Measurements from ENCODE around the gene XCR1. TPM values are rescaled to one million over a fixed set of nuclear protein-coding genes. Genes with fewer than 3 reads are reported as not detected.

Gene XCR1
- total and polyA plus RNA-seq, 2 donors (not counting 3 experiments of a cell fraction or from before 2014, with no cell fraction given), result not detected

DNA sequence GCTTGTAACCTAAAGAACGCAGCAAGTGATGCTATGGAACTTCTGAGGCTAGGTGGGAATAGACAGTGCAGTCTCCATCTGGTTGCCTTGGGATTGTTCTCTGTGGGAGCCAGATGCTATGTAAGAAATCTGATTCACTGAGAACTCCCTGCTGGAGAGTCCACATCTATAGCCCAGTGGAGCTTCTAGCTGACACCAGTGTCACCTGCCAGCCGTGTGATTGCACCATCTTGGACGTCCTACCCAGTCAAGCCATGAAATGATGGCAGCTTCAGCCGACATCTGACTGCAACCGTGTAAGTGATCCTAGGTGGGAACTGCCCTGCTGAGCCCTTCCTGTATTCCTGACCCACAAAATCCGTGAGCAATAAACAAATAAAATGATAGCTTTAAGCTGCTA, 19.2 kb downstream of the XCR1 start:
- no peak for DNase-seq (ENCODE audit: low read depth, low spot score)
- no peaks in the 10 kb centered on the region for H3K36me3 ChIP-seq (ENCODE audit: control insufficient read depth in 2 of 2, extremely low read depth in 1 of 2, insufficient read depth in 2 of 2, low read length in 2 of 2)
- POLR2A ChIA-PET, result no interaction called here
- H3K9ac ChIP-seq (replicated peaks; ENCODE audit: extremely low read depth, insufficient read depth, low read length), result no peak overlapping the region
- BruUV-seq (replicated peaks), result no TSS peak
- TF ChIP-seq, protein P1, sequence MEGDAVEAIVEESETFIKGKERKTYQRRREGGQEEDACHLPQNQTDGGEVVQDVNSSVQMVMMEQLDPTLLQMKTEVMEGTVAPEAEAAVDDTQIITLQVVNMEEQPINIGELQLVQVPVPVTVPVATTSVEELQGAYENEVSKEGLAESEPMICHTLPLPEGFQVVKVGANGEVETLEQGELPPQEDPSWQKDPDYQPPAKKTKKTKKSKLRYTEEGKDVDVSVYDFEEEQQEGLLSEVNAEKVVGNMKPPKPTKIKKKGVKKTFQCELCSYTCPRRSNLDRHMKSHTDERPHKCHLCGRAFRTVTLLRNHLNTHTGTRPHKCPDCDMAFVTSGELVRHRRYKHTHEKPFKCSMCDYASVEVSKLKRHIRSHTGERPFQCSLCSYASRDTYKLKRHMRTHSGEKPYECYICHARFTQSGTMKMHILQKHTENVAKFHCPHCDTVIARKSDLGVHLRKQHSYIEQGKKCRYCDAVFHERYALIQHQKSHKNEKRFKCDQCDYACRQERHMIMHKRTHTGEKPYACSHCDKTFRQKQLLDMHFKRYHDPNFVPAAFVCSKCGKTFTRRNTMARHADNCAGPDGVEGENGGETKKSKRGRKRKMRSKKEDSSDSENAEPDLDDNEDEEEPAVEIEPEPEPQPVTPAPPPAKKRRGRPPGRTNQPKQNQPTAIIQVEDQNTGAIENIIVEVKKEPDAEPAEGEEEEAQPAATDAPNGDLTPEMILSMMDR (IDR thresholded peaks at IDR 0.05; ENCODE audit: extremely low read depth in 1 of 2, insufficient read depth in 1 of 2, low read depth in 1 of 2, low read length in 2 of 2), result no peak
- TF ChIP-seq POLR2A (IDR thresholded peaks at IDR 0.05; ENCODE audit: low read depth, low read length) (no peak), FOS (IDR thresholded peaks at IDR 0.05; ENCODE audit: borderline replicate concordance, insufficient read depth, low read length) (no peak)
- H3K27ac ChIP-seq (ENCODE audit: insufficient read depth, low read depth, low read length), result no peak overlapping the region
- intact Hi-C loops (cut with micrococcal nuclease), result no loop called here
- dilution Hi-C loops (cut with MboI; ENCODE audit: extremely low pct_ligation_motif_present, low sequenced_read_pairs), result no loop called here
- H3K4me2 ChIP-seq (ENCODE audit: insufficient read depth, low read length), result no peak overlapping the region
- CTCF ChIA-PET, result no interaction called here
- H3K4me1 ChIP-seq (ENCODE audit: control insufficient read depth, extremely low read depth, insufficient read depth, low read length), result no peaks in the 10 kb centered on the region
- no peaks in the 10 kb centered on the region for H3K79me2 ChIP-seq (ENCODE audit: control insufficient read depth, insufficient read depth, low read length)
- H2AFZ ChIP-seq (ENCODE audit: low read depth, low read length), result no peak overlapping the region
- H3K9me3 ChIP-seq (replicated peaks; ENCODE audit: control insufficient read depth, insufficient read depth, low read length), result no peaks in the 10 kb centered on the region
- H3K4me3 ChIP-seq (replicated peaks in 1 of 3; ENCODE audit: insufficient read depth in 1 of 3, low read depth in 1 of 3, low read length in 3 of 3), result no peak overlapping the region
- peaks cover 0 to 2% of the 10 kb centered on the region in 2 experiments for H3K27me3 ChIP-seq (ENCODE audit: control insufficient read depth in 2 of 2, insufficient read depth in 2 of 2, low read length in 2 of 2)
- no peak for FAIRE-seq
- no peaks in the 10 kb centered on the region for H3K9me1 ChIP-seq (replicated peaks; ENCODE audit: control insufficient read depth, extremely low read depth, insufficient read depth, low read length)
- H4K20me1 ChIP-seq (replicated peaks; ENCODE audit: control insufficient read depth, extremely low read depth, insufficient read depth, low read length), result no peaks in the 10 kb centered on the region

DNA sequence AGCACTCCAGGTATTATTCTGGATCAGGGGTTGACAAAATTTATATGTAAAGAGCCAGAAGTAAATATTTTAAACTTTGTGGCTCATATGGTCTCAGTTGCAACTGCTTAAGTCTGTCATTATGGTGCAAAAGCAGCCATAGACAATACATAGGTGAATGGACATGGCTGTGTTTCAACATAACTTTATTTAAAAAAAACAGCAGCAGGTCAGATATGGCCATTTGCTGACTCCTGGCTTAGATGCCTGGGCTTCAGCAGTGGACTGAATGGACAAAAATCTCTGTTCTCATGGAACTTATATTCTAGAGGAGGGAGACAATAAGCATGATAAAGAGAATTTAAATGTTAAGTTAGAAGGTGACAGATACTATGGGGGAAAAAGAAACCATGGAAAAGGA, 20.0 kb downstream of the XCR1 start:
- POLR2A ChIA-PET, result no interaction called here

More for the DNA sequence above, 20.0 kb downstream of the XCR1 start:
- FAIRE-seq, result no peak
- no peaks in the 10 kb centered on the region for H3K79me2 ChIP-seq (ENCODE audit: control insufficient read depth, insufficient read depth, low read length)
- H3K4me2 ChIP-seq (ENCODE audit: insufficient read depth, low read length), result no peak overlapping the region
- intact Hi-C loops (cut with micrococcal nuclease), result no loop called here
- no peaks in the 10 kb centered on the region for H3K4me1 ChIP-seq (ENCODE audit: control insufficient read depth, extremely low read depth, insufficient read depth, low read length)
- H3K9me3 ChIP-seq (replicated peaks; ENCODE audit: control insufficient read depth, insufficient read depth, low read length), result no peaks in the 10 kb centered on the region
- H3K4me3 ChIP-seq (replicated peaks in 1 of 3; ENCODE audit: insufficient read depth in 1 of 3, low read depth in 1 of 3, low read length in 3 of 3), result no peak overlapping the region
- dilution Hi-C loops (cut with MboI; ENCODE audit: extremely low pct_ligation_motif_present, low sequenced_read_pairs), result no loop called here
- CTCF ChIA-PET, result no interaction called here
- H3K27me3 ChIP-seq (ENCODE audit: control insufficient read depth in 2 of 2, insufficient read depth in 2 of 2, low read length in 2 of 2), result peaks cover 0 to 2% of the 10 kb centered on the region in 2 experiments
- no TSS peak for BruUV-seq (replicated peaks)
- H3K9ac ChIP-seq (replicated peaks; ENCODE audit: extremely low read depth, insufficient read depth, low read length), result no peak overlapping the region
- no peak overlapping the region for H3K27ac ChIP-seq (ENCODE audit: insufficient read depth, low read depth, low read length)
- H4K20me1 ChIP-seq (replicated peaks; ENCODE audit: control insufficient read depth, extremely low read depth, insufficient read depth, low read length), result no peaks in the 10 kb centered on the region
- H2AFZ ChIP-seq (ENCODE audit: low read depth, low read length), result no peak overlapping the region
- H3K36me3 ChIP-seq (ENCODE audit: control insufficient read depth in 2 of 2, extremely low read depth in 1 of 2, insufficient read depth in 2 of 2, low read length in 2 of 2), result no peaks in the 10 kb centered on the region
- no peak for TF ChIP-seq GATA2 (IDR thresholded peaks at IDR 0.05; ENCODE audit: insufficient read depth, insufficient read length, low read depth, low read length)
- TF ChIP-seq, protein P1 (IDR thresholded peaks at IDR 0.05; ENCODE audit: extremely low read depth in 1 of 2, insufficient read depth in 1 of 2, low read depth in 1 of 2, low read length in 2 of 2), result no peak
- TF ChIP-seq FOS (IDR thresholded peaks at IDR 0.05; ENCODE audit: borderline replicate concordance, insufficient read depth, low read length), result no peak
- TF ChIP-seq JUN (IDR thresholded peaks at IDR 0.05; ENCODE audit: borderline replicate concordance, insufficient read depth, insufficient read length, low read depth), result no peak
- TF ChIP-seq, protein P2, sequence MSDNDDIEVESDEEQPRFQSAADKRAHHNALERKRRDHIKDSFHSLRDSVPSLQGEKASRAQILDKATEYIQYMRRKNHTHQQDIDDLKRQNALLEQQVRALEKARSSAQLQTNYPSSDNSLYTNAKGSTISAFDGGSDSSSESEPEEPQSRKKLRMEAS (IDR thresholded peaks at IDR 0.05; ENCODE audit: insufficient read depth, insufficient read length), result no peak
- TF ChIP-seq POLR2AphosphoS5 (IDR thresholded peaks at IDR 0.05; ENCODE audit: insufficient read depth, low read depth, low read length), result no peak
- TF ChIP-seq MYC (IDR thresholded peaks at IDR 0.05; ENCODE audit: low read depth, low read length), result no peak
- no peak for DNase-seq (ENCODE audit: low read depth, low spot score)
- no peaks in the 10 kb centered on the region for H3K9me1 ChIP-seq (replicated peaks; ENCODE audit: control insufficient read depth, extremely low read depth, insufficient read depth, low read length)
